ENCODE measurements around the gene ARHGAP4.

Gene ARHGAP4

DNA sequence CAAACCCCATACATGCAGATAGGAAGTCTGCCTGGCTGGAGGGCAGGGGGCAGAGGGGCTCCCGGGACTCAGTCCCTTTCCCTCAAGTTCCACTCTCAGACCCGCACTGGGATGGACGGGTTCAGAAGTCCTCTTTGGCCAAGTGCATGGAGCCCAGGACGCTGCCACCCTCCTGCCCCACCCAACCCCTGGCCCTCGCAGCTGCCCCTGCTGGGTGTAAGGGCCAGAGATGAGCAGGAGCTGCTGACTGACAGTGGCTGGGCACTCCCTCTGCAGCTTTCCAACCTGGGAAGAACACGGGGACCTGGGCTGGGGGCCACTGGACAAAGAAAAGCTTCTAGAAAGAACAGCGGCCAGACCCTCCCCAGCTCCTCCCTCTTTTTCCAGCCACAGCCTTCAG, 43.5 kb downstream of the ARHGAP4 start:
- DNase-seq (ENCODE audit: low spot score): no peak
- H3K27ac ChIP-seq: no peak overlapping the region
- ChIA-PET CTCF (no interaction called here), POLR2A (ENCODE audit: low non-redundant PET) (no interaction called here)
- TF ChIP-seq, protein P1, sequence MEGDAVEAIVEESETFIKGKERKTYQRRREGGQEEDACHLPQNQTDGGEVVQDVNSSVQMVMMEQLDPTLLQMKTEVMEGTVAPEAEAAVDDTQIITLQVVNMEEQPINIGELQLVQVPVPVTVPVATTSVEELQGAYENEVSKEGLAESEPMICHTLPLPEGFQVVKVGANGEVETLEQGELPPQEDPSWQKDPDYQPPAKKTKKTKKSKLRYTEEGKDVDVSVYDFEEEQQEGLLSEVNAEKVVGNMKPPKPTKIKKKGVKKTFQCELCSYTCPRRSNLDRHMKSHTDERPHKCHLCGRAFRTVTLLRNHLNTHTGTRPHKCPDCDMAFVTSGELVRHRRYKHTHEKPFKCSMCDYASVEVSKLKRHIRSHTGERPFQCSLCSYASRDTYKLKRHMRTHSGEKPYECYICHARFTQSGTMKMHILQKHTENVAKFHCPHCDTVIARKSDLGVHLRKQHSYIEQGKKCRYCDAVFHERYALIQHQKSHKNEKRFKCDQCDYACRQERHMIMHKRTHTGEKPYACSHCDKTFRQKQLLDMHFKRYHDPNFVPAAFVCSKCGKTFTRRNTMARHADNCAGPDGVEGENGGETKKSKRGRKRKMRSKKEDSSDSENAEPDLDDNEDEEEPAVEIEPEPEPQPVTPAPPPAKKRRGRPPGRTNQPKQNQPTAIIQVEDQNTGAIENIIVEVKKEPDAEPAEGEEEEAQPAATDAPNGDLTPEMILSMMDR (conservative IDR thresholded peaks at IDR 0.05; ENCODE audit: low read depth): no peak

DNA sequence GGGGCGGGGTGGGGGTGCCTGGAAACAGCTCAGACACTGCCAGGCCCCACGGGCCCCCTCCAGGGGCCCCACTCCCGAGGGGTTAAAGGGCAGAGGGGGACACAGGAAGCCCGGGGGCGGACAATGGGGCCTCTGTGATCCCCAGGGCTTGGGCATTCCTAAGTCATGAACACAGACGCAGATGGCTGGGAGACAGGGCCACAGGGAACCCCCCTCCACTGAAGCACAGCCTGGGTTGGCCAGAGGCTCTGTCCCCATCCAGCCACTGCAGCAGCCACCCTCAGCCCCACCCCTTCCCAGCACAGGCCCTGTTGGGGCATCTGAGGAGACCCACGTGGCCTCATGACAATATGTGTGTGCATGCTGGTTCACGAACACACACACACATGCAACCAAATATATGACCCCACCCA, 44.0 kb downstream of the ARHGAP4 start:
- TF ChIP-seq, protein P1 (conservative IDR thresholded peaks at IDR 0.05; ENCODE audit: low read depth): no peak
- DNase-seq (ENCODE audit: low spot score): no peak
- CTCF ChIA-PET: no interaction called here
- POLR2A ChIA-PET (ENCODE audit: low non-redundant PET): no interaction called here
- H3K27ac ChIP-seq: no peak overlapping the region

DNA sequence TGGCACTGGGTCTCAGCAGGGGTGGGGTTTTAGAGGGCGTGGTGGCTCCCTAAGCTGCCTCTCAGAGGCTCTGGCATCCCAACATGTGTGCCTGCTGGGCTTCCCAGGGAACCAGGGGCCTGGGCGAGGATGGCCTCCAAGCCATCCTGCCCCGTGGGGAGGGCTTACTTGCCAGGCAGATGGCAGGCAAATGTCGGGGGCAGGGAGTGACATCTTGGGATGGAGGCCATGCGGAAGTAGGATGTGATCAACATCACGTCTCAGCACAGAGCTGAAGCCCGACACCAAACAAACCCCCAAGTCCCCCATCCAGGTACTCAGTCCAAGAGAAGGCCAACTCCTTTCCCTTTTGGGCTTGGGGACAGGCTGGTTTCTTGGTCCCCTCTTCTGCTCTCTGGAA, 44.8 kb downstream of the ARHGAP4 start:
- TF ChIP-seq, protein P1 (conservative IDR thresholded peaks at IDR 0.05; ENCODE audit: low read depth): no peak
- ChIA-PET POLR2A (ENCODE audit: low non-redundant PET) (no interaction called here), CTCF (no interaction called here)
- no peak for DNase-seq (ENCODE audit: low spot score)
- no peak overlapping the region for H3K27ac ChIP-seq

DNA sequence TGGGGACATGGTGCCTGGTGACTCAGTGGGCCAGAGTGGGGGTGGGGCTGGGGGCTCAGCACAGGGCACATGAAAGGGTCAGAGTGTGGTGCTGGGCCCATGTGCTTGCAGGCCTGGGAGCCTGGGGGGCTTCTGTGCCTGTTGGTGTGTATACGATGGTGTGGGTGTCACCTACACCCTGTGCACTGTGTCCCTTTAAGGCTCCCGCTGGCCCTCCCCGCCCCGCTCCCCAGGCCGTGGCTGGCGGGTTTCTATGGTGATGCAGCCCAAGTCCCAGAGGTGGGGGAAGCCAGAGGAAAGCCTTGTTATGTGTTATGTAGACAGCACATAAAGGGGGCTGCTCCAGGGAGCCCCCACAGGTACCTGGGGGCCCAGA, 45.6 kb downstream of the ARHGAP4 start:
- no peak for DNase-seq (ENCODE audit: low spot score)
- ChIA-PET POLR2A (ENCODE audit: low non-redundant PET) (no interaction called here), CTCF (no interaction called here)
- TF ChIP-seq, protein P1 (conservative IDR thresholded peaks at IDR 0.05; ENCODE audit: low read depth): no peak
- no peak overlapping the region for H3K27ac ChIP-seq

DNA sequence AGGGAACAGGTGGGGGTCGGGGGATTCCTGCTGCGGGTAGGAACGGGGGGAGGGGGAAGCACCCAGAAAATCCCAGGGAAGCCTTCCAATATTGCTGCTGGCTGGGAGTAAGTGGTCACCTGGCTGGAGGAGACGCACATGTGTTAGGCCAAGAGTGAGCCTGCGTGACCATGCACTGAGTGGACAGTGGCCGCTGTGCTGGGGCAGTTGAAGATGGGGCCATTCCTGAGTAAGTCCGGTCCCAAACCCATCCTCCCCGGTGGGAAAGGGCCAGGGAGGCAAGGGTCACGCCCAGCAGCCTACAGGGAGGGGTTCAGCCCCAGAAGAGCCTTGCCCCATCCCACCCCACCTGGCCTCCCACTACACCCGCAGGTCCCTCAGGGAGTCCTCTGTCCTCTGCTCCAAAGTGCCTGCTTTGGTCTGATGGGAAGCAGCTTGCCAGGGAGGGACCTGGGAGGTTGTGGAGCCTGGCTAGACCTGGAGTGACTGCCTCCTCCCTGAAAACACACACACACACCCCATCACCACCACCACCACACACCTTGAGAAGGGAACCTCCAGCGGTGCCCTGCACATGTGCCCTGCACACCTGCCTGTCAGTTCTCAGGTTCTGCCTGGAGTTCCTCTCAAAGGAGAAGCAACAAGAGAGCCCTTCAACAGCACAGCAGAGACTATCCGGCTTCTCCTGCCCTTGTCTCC, 46.2 kb downstream of the ARHGAP4 start:
- no peak for DNase-seq (ENCODE audit: low spot score)

DNA sequence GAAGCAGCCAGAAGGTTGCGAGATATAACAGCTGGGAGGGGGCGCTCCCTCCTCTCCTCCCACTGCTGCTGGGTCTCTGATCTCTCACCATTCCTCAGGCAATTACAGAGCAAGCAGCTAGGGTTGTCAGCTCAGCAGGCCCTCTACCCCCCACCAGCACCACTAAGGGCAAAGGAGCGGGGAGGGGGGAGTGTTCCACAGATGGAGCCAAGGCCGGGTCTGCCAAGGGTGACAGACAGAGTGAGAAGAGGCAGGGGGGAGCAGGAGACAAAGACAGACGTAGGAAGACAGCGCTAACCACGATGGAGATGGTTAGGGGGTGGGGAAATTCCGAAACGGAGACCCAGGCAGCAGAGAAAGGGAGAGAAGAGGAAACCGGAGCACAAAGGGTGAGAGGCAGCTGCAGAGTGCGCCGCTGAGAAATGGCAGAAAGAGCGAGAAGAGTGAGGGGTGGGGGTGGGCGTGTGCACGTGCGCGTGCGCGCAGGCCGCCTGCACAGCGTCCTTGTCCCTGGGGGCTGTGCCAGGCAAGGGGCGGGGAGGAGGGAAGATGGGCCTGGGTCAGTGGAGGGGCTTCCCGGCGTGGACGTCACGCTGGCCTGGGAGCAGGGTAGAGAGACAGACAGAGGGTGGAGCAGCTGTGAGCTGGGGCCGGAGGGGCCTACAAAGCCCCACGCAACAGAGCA, 47.0 kb downstream of the ARHGAP4 start:
- H3K27ac ChIP-seq: no peak overlapping the region
- TF ChIP-seq, protein P1 (conservative IDR thresholded peaks at IDR 0.05; ENCODE audit: low read depth): no peak
- POLR2A ChIA-PET (ENCODE audit: low non-redundant PET): no interaction called here
- DNase-seq (ENCODE audit: low spot score): no peak
- CTCF ChIA-PET: no interaction called here

More for the DNA sequence above, 46.2 kb downstream of the ARHGAP4 start:
- no peak overlapping the region for H3K27ac ChIP-seq
- ChIA-PET POLR2A (ENCODE audit: low non-redundant PET) (no interaction called here), CTCF (no interaction called here)
- TF ChIP-seq, protein P1 (conservative IDR thresholded peaks at IDR 0.05; ENCODE audit: low read depth): no peak

Measured in RWPE1 (cell line).